Astrocyte of the cerebellum (primary cell): ENCODE measurements around the gene LCN1.

Experiments
- DNase-seq: peaks from one replicate; pipeline ENCODE4 v3.0.0-alpha.2; 2011; ENCODE audit warnings: low read depth
- H3K4me3 ChIP-seq: 2 replicates; pipeline ENCODE4 v1.5.1; 2011; ENCODE audit warnings: mild to moderate bottlenecking, low read depth, low read length, moderate library complexity
- in situ Hi-C: cut with HindIII; loops from 2 replicates; pipeline ENCODE4 v1.10.0; 2017; ENCODE audit warnings: low sequenced_read_pairs
- TF ChIP-seq, protein P1 (sequence below): IDR thresholded peaks from 2 replicates; pipeline ENCODE4 v1.5.1; 2012; ENCODE audit warnings: low read length, low read depth, moderate library complexity, mild to moderate bottlenecking; ENCODE audit errors: missing control alignments

The LCN1 gene

DNA sequence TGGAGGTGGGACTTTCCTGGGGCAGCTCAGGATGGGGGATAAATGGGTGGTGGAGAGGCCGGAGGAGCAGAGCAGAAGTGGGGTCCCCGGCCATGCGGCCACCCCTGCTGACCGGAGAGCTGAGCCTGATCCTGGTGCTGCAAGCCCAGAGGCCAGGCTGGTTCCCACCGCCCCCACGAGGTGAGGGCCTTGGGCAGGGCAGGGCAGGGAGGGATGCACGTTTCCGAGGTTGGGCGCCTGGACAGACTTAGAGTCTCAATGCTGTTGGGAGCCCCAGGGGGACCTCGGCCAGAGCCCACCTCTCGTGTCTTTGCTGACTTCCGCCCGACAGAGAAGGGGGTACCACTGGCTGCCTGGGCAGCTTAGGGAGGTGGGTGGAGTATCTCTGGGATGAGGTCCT is 30.2 kb downstream of the LCN1 start:
- in situ Hi-C loops: no loop called here

GRCh38 chr9:135552021-135552697 is 30.9 kb downstream of the LCN1 start:
- DNase-seq: no peak
- in situ Hi-C loops: no loop called here
- TF ChIP-seq, protein P1, sequence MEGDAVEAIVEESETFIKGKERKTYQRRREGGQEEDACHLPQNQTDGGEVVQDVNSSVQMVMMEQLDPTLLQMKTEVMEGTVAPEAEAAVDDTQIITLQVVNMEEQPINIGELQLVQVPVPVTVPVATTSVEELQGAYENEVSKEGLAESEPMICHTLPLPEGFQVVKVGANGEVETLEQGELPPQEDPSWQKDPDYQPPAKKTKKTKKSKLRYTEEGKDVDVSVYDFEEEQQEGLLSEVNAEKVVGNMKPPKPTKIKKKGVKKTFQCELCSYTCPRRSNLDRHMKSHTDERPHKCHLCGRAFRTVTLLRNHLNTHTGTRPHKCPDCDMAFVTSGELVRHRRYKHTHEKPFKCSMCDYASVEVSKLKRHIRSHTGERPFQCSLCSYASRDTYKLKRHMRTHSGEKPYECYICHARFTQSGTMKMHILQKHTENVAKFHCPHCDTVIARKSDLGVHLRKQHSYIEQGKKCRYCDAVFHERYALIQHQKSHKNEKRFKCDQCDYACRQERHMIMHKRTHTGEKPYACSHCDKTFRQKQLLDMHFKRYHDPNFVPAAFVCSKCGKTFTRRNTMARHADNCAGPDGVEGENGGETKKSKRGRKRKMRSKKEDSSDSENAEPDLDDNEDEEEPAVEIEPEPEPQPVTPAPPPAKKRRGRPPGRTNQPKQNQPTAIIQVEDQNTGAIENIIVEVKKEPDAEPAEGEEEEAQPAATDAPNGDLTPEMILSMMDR: no peak
- H3K4me3 ChIP-seq: no peak overlapping the region

More for the DNA sequence above, 30.2 kb downstream of the LCN1 start:
- TF ChIP-seq, protein P1: no peak
- DNase-seq: no peak
- no peak overlapping the region for H3K4me3 ChIP-seq

DNA sequence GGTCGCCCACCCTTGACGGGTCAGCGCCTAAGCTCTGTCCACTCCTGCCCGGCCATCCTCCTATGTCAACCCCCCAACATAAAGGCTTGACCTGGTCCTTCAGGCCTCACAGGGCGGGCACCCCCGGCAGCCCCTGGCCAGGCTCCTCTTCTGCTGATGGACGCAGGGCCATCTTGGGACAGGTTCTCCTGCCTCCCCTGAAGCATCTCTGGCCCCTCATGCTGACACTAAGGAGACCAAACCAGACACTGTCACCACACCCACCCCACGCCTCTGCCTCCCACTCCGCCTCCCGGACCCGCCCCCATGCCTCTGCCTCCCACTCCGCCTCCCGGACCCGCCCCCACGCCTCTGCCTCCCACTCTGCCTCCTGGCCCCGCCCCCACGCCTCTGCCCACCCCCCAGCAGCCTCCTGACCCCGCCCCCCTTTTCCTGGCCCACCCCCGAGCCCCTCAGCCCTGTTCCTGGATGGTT is 31.5 kb downstream of the LCN1 start:
- in situ Hi-C loops: no loop called here
- no peak for DNase-seq
- TF ChIP-seq, protein P1: no peak
- H3K4me3 ChIP-seq: no peak overlapping the region

DNA sequence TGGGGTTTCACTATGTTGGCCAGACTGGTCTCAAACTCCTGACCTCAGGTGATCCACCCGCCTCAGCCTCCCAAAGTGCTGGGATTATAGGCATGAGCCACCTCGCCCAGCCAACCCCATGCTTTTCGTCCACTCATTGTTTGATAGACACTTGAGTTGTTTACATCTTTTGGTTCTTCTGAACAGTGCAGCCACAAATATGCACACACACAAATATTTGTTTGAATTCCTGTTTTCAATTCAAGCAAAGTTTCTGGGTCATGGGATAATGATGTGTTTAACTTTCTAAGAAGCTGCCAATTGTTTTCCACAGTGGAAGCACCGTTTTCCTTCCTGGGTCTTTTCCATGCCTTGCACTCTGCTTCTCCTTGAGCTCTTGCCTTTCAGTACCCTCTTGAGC is 33.5 kb downstream of the LCN1 start:
- TF ChIP-seq, protein P1: no peak
- in situ Hi-C loops: no loop called here
- H3K4me3 ChIP-seq: no peak overlapping the region
- no peak for DNase-seq

- H3K4me3 ChIP-seq: no peak overlapping the region
- in situ Hi-C loops: no loop called here
- TF ChIP-seq, protein P1: no peak
- no peak for DNase-seq
These were observed 34.0 kb downstream of the LCN1 start for GRCh38 chr9:135555203-135555602.

GRCh38 chr9:135555910-135556309 is 34.7 kb downstream of the LCN1 start:
- H3K4me3 ChIP-seq: no peak overlapping the region
- in situ Hi-C loops: no loop called here
- TF ChIP-seq, protein P1: no peak
- DNase-seq: no peak
